HG02763 (cell line): Measurements from ENCODE around the gene TOR2A.
A peak's percentile ranks its signal among the peaks of the same experiment; 100 is the strongest.

ENCODE experiments used
- ATAC-seq: cut with Tn5 transposase; IDR thresholded peaks from one replicate; pipeline ENCODE4 v1.9.1; 2021; ENCODE audit warnings: mild to moderate bottlenecking, moderate library complexity; ENCODE audit not compliant: unreplicated experiment

TOR2A gene

DNA sequence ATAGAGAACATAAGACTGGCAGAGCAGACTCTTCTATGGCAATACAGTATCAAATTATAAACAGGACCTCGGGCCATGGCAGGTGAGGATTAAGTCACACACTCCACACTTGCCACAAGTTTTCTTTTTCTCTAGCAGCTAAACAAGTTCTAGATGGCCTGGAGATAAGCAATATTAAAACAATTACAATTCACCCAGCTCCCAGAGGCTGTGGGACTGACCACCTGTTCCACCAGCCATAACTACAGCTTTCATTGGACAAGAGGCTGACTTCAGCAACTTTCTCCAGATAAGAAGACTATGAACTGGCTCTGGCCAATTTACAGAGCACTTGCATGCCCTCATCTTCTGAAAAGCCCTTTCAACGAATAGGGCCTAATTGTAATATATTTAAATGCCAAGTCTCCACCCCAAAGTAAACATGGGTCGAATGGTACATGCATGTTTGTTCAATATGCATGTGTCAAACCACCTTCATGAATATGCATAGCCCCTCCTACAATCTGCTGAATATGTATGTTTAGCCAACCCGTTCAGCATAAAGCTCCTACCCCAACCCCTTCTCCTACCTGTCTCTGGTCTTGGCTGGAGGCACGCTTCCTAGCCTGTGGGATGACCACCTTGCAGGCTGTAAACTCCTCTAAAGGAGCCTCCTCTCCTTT is 34.4 kb downstream of the TOR2A start:
- no peak for ATAC-seq

DNA sequence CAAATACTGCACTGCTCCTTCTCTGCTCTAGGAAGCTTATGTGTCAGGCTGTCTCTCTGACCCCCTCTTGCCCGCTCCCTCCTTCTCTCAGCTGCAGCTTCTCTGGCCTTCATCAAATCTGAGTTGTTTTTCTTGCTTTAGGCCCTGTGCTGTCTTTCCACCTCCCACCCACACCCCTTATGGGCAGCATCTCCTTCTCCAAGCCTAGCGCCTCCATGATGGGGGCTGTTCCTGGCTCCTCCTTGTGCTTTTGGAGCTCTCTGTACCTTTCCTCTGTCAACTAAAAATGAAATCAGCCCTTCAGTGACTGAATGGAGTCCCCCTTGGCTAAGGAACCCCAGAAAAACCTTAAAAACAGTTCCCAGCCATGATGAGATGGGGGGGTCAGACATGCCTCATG is 35.0 kb downstream of the TOR2A start:
- ATAC-seq = no peak

DNA sequence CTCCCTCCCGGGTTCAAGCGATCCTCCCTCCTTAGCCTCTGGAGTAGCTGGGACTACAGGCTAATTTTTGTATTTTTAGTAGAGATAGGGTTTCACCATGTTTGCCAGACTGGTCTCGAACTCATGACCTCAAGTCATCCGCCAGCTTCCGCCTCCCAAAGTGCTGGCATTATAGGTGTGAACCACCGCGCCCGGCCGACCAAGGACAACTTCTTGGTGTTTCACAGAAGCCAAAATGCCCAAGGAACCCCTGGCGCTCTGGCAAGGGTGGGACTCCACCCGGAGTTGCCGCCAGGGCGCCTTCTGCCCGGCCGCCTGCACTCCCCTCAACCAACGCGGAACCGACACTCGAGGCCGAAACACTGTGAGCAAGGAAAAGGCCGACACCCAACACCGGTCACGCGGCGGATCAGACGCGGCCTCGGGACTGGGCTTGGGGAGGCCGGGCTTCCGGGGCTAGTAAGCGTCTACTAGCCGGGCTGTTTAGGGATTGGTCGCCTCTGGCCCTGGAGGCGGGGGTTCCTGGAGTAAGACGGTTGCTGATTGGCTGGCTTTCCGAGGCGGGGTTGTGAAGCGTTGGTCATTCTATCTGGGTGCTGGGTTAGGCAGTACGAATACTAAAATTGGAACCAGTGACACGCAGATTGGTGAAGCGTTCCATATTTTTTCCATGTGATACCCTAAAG is 36.0 kb downstream of the TOR2A start:
- ATAC-seq = peak; percentile 86

DNA sequence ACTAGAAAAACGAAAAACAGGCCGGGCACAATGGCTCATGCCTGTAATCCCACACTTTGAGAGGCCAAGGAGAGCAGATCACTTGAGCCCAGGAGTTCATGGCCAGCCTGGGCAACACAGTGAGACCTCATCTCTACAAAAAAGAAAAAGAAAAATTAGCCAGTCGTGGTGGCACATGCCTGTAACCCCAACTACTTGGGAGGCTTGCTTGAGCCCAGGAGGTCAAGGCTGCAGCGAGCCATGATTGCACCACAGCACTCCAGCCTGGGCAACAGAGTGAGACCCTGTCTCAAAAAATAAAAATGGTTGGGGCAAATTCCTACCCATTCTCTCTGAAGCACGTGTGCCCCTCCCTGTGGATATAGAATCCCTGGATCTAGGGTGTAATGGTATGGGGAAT is 36.7 kb downstream of the TOR2A start:
- ATAC-seq = no peak

DNA sequence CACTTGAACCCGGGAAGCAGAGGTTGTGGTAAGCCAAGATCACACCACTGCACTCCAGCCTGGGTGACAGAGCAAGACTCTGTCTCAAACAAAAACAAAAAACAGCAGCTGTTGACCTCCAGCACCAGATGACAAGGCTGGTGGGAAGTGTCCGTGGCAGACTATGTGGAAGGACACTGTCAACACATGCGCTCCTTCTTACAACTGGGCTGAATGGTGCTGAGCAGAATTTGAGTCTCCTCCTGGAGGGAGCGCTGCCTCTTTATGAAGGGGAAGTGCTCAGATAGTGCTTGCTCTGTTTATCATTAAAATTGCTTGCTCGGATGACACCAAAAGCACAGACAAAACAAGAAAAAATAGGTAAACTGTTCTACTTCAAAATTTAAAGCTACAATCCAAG is 37.5 kb downstream of the TOR2A start:
- no peak for ATAC-seq

DNA sequence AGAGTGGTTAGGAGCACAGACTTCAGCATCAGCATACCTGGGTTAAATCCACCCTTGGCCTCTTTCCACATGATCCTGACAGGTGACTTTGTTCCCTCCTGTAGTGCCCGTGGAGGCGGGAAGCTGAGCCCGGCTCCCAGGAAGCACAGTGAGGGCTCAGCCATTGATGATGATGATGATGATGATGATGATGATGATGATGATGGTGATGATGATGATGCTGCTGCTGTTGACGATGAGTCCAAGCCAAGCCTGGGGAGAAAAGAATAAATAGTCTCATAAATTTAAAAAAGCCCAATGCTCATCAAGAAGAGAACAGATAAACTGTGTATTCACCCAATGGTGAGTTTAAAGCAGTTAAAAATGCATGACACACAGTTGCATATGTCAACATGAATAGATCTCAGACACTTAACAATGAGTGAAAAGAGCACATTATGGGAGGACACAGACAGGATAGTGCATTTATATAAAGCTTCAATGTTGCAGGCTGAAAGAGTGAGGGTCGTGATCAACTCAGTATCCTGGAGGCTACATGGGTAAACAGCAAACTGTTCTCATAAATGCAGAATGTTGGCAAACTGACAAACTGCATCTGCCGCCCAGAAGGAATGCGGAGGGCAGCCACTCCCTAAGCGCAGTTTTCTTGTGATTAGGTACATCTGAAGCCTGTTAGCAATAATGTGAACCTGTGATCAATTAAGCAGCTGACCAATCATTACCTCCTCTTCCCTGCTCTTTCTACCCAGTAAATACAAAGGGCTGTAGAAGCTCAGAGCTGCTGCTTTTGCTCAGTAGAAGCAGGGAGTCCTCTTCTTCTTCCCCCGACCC is 40.0 kb downstream of the TOR2A start:
- ATAC-seq = no peak

DNA sequence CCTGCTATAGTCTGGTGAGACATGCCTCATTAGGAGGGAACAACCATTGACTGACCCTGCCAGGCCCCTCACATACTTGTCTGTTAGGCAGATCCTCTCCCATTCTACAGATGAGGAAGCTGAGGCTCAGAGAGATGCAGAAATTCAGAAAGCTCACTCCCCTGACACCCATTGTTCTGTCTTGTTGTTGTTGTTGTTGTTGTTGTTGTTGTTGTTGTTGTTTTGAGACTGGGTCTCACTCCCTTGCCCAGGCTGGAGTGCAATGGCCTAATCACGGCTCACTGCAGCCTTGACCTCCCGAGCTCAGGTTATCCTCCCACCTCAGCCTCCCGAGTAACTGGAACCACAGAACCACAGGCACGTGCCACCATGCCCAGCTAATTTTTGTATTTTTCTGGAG is 41.4 kb downstream of the TOR2A start:
- ATAC-seq = no peak

DNA sequence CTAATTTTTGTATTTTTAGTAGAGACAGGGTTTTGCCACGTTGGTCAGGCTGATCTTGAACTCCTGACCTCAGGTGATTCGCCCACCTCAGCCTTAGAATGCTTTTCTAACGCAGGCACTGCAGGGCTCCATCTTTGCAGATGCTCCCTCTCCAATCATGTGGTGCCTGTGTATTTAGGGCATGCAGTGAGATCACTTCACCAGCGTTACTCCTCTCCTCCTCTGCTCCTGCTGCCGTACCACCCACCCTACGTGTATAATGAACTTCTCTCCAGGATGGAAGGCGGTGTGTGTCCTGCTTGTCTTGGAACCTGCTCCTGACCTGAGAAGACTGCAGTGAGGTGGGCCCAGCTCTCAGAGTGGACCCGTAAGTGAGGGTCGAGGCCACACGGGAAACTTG is 42.0 kb downstream of the TOR2A start:
- ATAC-seq = no peak

DNA sequence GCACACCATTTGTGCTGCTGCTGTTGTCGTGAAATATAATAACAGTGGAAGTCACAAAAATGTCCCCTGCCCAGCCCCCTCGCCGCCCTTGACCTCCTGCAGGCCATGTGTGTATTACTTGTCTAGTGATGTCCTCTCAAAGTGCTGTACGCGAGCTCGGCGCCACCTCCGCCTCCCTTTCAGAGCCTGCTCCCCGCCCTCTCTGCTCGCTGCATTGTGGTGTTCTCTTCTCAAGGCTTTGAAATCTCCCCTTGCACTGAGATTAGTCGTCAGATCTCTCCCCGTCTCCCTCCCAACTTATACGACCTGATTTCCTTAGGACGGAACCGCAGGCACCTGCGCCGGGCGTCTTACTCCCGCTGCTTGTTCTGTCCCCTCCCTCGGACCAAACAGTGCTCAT is 43.0 kb downstream of the TOR2A start:
- ATAC-seq = no peak

DNA sequence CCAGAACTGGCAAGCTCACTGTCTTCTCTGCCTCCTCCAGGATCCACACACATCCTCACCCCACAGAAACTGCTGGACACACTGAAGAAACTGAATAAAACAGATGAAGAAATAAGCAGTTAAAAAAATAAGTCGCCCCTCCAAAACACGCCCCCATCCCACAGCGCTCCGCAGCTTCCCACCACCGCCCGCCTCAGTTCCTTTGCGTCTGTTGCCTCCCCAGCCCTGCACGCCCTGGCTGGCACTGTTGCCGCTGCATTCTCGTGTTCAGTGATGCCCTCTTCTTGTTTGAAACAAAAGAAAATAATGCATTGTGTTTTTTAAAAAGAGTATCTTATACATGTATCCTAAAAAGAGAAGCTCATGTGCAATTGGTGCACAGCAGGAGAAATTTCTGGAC is 44.4 kb downstream of the TOR2A start:
- no peak for ATAC-seq

DNA sequence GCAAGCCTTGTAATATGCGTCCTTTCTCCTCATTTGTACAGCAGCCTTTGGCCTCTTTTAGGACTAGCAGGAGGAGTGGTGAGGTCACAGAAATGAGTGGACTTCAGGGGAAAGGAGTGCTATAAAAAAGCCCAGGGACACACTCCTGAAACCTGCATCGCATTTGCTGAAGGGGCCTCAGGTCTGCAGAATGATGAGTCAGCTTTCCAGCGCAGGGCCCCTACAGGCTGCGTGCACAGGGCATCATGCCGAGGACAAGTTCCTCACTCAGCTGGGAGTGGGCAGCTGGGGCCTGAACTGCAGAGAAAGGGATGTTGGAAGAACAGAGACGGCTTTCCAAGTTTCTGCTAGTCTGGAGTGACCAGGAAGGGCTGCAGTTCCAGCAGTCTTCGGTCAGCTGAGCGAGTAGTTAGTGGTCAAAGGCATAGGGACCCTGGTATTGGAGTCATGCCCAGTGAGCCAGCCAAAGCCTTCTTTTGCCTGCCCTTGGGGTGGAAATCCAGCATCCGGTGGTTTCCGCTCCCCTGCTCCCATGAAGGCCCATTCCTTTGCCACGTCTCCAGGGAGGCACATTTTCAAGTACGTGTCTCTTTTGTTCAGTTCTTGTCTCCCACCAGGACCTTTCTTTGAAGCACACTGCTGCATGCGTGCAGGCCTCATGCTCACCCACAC is 45.6 kb downstream of the TOR2A start:
- ATAC-seq = no peak

DNA sequence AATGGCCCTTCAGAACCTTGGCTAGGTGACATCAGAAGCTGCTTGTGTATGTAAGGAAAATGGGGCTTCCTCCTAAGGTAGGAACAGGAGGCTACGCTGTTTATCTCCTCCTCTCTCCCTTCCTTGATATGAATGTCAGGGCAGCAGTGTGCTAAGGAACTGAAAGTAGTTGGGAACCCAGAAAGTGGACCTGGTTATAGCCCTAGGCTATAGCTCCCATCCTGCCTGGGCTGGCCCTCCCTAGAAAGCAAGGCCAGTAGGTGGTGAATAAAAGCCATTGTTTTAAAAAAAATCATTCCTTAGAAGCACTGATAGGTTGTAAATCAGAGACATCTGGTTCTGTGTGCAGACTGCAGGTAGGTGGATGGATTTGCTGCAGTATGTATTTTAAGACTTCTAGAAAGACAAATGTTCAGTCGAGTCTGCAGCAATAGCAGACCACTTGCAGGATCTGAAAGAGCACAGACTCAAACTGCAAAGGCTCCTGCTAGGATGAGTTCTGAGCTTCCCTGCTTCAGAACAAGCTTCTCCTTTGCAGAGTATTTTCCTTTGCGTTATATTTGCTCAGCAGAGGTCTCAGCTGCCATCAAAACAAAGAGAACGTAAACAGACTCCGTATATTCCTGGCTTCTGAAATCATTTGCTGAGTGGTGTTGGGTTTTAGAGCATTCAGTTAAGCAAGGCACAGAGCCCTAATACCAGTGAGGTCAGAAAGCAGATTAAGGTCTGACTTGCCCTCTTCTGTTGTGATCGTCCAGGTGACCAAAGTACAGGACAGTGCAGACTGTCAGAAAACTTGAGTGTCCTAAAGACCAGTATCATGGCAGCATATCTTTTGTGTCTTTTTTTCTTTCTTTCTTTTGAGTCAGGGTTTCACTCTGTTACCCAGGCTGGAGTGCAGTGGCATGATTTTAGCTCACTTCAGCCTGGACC is 48.4 kb downstream of the TOR2A start:
- no peak for ATAC-seq

DNA sequence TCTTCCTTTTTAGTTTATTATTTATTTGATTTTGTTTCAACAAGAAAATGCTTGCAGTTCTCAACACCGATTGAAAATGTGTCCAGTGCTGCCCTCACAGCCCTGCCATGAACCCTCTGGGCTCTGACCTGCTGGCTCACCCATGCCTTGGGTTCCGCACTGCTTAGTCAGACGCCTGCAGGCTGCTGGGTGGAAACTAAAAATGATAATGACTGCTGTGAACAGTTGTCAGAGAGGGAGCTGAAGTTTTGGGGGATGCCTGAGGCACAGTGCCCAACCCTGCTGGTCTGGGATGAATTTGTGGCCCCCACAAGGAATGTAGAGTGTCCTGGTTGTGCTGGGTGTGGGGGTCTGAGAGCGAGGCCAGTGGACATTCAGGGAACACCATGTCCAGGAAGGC is 50.5 kb downstream of the TOR2A start:
- ATAC-seq = no peak

DNA sequence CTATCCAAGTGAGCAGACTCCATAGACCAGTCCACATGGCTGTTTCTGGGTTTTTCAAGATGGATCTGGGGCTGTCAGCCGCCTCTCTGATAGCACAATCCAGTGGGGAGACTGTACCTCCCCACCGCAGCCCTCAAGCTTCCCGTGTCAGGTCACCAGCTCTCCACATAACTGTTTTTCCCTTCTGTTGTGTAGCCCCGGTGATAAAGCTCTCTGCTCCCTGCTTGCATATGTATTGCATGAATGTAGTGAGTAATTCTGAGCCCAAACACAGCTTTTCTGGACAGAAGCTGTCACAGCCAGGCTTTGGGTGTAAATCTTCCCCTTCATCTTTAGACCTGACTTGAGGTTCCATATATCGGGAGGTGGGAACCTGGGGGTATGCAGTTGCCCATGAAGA is 51.4 kb downstream of the TOR2A start:
- ATAC-seq = no peak

DNA sequence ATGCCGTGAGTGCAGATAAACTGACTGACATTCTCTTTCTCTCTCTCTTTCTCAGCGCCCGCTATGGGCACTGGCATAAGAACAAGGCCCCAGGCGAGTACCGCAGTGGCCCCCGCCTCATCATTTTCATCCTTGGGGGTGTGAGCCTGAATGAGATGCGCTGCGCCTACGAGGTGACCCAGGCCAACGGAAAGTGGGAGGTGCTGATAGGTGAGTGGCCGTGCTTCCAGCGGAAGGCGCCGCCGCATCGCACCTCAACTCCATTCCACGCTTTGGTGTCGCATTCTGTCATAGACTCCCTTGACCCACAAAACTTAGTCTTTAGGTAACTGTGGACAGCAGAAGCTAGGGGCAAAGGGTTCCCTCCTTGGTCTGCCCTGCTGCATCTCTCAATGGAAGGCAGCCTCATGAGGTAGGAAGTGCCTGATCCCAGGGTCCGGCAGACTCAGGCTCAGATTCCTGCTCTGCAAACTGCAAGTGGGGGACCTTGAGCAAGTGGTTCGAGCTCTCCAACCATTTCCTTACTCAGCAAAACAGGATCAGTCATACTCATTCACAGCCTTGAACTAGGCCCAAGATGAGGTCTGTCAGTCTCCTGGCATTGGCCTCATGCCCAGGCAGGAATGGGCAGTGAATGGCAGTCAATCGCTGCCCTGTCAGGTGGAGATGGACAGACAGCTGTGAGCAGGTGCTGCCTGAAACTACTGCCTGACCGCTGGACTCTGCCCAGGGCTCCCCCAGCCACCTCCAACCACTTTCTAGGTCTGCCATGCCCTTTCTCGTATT is 52.5 kb downstream of the TOR2A start:
- ATAC-seq = no peak
